Right forelimb (tissue), 1 donor: ENCODE data around the gene ETV6.
"Not testable (repeated sequence)": the region's sequence is repeated elsewhere in the genome, so short reads cannot be mapped to it uniquely, and the experiment has no call there.

Experiments
- DNase-seq: peaks from one replicate; pipeline ENCODE4 v3.0.0-alpha.2; 2018

ETV6 gene

DNA sequence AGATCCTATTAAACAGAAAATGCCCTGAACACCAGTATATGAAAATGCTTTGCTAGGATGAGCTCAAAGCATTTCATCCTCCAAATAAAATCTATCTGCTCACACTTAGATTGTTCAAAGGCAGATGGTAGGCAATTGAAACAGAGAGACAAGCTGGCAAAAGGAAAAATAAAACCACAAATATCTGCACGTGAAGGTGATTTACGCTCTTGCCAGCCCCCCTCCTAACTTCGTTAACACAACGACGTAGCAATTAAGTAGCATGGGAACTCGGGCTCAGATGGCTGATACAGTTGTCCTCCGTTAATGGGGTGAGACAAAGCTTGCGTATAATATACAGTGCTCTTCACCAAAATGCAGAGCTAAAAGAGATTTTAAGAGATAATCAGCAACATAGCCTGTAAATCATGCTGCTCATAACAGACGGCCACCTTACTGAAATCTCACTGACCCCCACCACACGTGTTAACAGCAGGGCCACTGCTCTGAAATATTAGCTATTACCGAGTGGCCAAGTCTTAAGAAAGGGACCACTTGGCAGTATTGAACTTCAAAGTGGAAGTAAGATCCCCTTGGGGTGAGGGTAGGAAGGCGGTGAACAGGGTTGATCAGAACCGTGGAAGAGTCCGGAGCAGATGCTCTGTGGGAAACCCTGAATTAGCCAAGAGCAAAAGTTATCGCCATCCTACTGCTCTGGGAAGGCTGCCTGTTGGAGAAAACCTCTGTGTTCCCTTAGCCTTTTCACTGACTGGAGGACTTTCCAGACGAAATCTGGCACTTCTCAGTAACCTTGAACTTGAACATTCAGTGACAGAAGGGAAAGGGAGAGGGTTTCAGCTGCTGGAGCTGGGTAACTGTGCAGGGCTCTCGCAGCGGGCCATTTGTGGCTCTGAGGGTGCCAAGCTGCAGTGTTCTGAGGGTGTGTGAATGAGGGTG lies 23.1 kb downstream of the ETV6 start:
- DNase-seq: no peak

DNA sequence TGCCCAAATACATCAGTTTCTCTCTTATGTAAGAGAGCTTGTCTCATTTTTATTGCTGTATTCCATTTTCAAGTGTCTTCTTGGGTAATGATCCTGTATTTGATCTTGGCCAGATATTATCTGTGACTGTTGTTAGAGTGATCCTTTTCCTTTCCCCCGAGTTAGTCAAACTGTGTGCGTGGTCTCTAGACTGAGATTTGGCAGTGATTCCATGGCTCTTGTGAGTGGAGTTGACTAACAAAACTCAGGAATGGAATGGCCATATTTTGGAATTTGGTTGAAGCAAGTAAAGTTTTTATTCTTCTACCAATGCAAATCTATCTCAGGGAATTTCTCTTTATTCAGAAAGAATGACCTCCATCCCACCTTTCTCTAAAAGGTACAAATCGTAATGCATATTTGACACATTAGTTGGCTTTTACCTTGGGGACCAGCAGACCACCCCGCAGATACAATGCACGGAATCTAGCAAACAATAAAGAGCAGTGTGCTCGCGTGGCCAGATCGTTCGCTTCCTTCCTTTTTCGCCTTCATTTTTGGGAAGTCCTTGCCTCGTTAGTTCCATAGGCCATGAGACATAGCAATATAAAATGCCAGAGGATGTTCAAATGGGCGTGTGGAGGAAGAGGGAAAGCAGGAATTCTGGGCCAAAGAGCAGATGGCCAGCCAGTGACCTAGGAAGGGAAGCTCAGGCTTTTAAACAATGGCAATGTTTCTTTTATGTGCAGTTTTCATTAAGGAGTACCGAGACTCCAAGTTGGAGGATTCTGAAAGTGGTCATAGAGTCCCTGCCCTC lies 24.4 kb downstream of the ETV6 start:
- no peak for DNase-seq

DNA sequence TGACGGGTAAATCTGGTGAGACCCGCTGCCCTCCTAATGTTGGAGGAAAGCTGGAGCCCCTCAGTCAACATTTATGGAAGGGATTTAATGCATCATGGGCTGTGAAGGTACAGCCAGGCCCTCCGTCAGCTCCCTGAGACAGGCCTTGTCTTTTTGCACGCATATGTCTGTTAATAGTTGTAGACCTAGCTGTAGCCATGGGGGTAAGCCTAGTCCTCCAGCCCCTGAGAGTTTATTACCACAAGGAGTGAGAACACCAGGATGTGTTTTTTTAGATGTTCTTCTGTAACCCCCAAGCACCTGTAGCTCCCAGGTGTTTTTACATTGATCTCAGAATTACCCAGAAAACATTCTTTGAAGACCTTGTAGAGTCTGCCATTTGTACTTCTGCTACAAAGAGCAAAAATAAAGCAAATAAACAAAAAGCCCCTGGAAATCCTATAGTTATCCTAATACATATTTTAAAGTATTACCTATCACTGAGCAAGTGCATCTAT lies 25.5 kb downstream of the ETV6 start:
- no peak for DNase-seq

DNA sequence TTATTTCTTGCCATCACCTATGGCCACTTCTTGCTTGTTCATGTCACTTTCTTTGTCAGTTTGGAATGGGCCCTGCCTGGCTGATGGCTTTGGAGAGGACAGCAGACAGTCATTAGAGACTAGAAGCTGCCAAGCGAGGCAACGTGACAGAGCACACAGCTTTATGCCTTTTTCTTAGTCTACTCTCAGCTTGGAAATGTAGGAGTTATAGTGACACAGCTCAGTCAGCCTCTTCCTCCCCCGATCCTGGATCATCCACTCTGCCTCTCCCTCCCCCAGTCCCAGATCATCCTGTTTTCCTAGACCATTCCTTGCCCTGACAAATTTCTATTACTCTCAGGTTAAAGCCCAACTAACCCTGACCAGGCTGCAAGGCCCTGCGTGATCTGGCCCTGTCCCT lies 26.6 kb downstream of the ETV6 start:
- no peak for DNase-seq

DNA sequence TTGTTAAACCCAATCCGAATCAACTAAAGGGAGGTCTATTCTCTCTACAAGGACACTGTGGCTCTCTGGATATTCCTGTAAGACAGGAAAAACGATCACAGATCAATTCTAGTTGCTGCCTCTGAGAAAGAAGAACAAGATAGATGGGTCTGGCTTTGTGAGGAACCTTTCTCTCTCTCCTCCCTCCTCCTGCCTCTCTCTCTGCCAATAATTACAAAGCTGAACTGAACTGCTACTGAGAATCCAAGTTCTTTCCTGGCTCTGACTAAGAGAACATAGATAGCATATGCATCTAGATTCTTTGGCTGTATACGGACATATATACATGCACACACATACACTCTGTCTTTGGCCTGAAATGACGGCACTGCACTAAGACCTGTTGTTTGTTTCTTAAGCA lies 27.6 kb downstream of the ETV6 start:
- no peak for DNase-seq

DNA sequence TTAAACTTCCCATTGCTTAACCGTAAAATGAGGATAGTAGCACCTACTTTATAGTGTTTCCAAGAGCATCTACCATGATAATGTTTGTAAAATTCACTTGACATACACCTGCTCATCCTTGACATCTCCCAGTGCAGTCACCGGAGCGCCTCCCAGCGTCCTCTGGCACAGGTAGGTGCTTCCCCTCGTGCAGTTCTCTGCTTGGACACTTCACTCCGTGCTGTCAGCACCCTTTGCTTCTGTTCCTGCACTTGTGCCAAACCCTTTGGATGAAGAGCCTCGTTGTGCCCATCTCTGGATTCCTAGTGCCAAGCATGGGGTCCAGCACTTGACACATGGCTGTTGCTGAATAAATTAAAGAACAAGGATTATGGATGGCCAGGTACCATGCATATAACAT lies 28.3 kb downstream of the ETV6 start:
- no peak for DNase-seq

DNA sequence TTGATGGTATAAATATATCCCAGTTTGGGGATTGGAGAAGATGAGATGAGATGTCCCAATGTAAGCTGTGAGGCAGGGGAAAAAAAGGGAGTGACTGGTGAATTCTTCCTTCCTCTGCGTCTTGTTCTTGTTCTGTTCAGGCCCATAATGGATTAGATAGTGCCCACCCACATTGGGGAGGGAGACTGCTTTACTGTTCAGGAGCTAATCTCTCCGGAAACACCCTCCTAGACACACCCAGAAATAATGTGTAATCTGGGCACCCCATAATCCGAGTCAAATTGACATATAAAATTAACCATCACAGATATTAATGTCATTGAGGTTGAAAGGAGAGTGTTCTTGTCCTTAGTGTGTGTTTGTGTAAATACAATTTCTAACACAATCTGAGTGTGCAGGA lies 29.3 kb downstream of the ETV6 start:
- DNase-seq: no peak

DNA sequence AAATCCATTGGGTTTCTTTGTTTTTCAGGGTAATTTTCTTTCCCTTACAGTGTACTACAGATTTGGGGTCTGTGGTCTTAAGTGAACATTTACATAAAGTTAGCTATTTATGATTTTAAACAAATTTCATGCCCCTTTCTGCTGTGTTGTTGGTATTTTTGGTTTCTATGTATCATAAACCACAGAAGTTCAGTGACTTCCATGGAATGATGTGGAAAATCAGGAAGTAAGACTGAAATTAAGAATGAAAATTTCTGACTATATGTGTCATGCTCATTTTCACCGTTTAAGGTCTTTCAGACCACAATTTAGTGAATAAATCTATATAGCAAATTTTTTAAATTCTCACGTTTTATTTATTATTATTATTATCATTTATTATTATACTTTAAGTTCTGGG lies 31.7 kb downstream of the ETV6 start:
- DNase-seq: no peak

DNA sequence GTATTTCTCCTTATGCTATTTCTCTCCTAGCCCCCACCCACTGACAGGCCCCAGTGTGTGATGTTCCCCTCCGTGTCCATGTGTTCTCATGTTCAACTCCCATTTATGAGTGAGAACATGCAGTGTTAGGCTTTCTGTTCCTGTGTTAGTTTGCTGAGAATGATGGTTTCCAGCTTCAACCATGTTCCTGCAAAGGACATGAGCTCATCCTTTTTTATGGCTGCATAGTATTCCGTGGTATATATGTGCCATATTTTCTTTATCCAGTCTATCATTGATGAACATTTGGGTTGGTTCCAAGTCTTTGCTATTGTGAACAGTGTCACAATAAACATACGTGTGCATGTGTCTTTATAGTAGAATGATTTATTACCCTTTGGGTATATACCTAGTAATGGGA lies 32.2 kb downstream of the ETV6 start:
- not testable (repeated sequence) for DNase-seq

DNA sequence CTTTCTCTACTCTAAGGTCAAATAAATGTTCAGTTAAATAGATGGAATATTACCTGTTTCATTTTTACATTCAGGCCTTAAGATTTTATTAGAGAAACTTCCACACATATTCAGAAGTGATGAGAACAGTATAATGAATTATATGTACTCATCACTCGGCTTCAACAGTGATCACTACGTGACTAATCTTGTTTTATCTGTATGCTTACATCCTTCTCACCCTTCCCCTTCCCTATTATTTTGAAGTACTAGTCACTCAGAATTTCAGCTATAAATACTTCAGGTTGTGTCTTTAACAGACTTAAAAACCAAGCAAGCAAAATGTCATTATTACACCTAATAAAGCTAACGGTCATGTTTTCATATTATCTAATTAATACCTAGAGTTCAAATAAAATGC lies 34.9 kb downstream of the ETV6 start:
- no peak for DNase-seq

DNA sequence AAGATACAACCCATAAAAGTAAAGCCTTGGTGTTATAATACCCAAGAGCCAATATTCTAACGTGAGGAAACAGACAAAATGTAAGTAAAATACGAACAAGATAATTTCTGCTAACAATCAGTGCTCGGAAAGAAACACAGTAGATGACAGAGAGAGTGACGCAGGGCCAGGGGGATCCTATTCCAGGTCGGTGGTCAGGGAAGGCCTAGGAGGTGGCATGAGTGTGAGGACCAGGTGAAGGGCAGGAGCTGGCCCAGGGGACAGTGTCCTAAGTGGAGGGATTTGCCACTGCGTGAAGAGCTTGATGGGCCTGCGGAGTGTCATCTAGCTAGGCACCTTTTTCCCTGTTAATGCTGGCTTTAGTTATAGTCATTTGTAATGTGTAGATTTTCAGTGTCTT lies 35.3 kb downstream of the ETV6 start:
- no peak for DNase-seq

DNA sequence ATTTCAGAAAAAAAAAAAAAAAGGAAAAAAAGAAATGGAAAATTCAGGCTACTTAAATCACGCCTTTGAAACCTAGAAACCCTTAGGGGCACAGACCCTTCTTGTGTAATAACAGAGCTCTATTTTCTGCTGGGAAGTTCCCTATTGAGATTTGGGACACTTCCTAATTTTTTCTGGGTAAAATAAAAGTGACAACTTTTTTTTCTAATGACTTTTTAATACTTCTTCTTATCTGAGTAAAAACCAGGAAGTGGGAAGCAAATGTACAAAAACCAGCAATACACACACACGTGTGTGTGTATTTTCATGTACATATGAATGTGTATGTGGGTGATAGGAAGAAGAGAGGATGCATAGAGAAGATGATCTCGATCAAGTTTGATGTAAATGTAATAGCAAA lies 35.8 kb downstream of the ETV6 start:
- no peak for DNase-seq

DNA sequence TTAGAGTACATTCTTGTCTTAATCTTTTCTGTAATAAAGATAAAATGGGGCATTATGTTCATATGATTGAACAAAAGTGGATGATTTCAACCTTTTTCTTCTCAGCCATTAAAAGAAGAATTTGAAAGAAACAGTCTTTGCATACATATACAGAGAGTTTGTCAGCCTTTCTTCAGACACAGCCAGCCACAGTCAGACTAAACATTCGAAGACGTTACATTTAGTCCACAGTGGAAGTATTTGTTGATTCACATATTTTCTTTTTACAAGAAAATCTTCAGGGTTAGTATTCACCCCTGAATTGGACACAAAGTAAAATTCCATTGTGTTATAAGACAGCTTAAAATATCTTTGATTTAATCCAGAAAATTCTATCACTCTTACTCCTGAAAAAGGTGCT lies 36.2 kb downstream of the ETV6 start:
- DNase-seq: no peak

DNA sequence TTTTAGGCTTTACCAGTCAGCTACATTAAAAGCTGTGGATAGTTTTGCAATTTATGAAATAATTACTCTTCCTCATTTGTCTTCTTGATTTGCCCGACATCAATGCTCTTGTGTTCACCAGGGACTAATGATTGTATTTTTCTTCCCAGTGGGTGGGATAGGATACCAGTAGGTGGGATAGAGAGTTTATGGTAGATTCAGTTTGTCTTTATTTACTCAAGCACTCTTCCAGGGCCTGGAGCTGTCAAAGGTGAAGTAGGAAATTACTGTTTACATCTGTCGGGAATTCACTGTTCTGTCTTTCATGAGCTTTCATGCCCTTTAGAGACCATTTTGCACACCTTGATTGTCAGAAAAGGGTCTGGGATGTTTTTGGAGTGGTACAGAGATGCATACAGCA lies 36.6 kb downstream of the ETV6 start:
- no peak for DNase-seq

DNA sequence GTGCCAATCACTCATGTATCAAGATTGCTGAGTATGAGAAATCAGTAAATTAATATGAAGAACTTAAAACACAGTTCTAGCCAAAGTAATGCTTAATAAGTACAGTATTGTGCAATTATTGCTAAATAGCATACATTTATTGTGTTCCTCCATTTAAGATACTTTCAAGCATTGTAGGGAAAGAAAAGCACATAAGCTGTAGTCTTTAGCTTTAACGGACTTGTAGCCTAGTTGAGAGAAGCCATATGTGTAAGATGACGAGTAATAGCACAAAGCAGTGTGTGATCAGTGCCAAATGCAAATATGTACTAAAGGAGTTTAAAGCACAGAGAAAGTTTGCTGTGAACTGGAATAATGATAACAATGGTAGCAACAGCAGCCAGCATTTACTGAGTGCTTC lies 38.1 kb downstream of the ETV6 start:
- DNase-seq: no peak

DNA sequence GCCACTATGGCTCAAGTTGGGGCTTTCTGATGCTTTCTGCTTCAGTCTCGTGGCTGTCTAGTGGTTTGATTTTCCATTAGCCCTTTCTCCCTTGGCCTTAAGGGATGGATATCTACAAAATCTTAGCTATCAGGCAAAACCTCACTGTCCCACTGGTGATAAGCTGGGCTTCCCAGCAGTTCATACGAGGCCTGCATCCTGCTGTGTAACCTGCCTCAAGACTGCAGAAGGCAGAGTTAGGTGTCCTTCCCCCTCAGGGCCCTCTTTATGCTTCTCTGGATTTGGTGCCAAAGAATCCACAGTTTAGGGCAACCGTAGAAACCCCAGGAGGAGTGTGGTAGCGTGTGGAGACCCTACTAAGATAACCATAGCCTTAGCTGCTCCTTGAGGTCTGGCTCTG lies 38.9 kb downstream of the ETV6 start:
- no peak for DNase-seq

DNA sequence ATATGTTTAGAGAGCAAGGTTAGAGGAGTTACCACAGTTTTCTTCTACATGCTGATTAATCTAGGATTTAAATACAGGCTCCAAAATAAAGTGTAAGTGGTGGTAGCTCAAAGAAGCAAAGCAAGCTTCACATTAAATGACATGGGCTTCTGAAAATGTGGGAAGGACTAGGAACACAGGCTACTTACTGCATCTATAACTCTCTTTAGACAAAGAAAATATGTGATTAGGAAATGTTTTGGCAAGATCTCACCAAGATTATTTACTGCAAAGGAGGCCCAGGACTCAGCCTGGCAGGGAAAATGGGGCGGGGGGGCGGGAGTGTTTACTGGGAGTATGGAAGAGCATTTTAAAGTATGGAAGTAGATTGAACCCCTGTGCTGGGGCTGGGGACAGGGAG lies 39.4 kb downstream of the ETV6 start:
- DNase-seq: no peak

DNA sequence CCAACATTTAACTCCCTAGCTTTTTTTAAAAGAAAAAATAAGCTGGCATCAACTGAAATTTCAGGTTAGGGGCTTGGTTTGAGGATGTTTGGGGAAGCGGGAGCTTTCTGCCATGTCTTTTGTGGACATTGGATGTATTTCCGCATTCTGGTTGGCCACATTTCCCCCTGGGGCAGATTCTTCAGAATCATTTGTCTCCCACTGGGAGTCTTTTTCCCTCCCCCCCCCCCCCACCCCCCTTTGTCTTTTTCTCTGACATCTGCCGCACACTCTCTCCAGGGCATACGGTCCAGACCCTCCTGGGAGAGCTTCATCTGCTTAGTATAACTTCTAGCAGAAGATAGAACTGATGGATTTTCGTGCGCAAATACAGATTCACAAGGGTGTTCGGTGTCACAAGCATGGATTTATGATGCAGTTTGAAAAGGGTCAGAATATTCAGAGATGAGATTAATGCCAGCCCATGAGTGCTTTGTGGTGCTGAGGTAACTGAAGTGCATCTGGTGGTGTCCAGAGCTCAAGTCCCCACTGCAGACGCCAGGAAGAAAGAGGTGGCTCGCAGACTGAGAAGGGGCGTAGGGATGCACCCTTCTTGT lies 40.2 kb downstream of the ETV6 start:
- DNase-seq: no peak

DNA sequence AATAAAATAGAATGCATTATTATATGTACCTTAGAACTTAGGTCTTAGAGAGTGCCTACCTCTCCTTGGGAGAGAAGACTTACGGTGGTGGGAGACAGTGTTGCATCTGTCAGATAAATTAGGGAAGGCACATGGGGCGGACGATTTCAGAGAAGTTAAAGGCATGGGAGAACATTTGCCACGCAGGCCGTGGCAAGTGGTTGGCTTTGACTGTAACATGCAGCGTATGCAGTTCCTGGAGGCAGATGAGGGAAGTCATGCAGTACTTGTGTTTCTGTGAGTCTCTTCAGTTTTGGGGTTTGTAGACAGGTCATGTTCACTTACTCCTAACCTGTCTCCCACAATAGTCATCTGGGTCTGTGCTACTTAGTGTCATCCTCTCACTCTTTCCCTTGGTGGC lies 43.6 kb downstream of the ETV6 start:
- no peak for DNase-seq

DNA sequence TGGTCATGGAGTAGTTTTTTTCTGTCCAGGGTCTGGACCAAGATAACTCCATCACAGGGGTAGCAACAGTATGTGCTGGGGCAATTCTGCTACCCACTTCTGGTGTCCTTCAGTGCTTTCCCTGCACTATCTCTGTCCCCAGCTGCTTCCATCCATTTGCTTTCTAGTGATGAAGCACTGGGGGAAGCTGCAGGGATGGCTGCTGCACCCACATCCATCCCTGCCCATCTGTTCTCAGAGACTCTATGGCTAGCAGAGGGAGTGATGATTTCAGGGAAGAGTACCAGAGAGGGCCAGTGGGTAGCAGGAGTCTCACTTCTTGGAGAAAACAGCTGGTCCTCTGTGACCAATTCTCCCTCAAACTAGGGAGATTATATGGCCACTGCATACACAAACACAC lies 44.1 kb downstream of the ETV6 start:
- no peak for DNase-seq

DNA sequence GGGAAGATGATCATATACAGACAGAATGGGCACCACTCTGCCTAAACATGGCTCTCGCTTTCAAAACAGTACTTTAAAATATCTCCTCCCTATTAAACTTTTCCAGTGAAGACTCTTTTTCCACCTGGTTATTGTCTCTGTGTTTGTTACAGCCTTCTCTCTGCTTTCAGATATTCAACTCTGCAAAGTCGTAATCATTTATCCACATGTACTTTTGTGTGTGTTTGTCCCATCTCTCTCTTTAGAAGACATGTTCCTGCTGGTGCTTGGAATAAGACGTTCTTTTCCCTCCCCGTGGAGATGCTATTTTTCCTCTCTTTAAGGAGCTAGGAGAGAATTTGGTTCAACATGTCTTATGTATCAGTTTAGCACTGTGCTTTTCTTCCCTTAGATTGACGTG lies 45.1 kb downstream of the ETV6 start:
- DNase-seq: no peak

DNA sequence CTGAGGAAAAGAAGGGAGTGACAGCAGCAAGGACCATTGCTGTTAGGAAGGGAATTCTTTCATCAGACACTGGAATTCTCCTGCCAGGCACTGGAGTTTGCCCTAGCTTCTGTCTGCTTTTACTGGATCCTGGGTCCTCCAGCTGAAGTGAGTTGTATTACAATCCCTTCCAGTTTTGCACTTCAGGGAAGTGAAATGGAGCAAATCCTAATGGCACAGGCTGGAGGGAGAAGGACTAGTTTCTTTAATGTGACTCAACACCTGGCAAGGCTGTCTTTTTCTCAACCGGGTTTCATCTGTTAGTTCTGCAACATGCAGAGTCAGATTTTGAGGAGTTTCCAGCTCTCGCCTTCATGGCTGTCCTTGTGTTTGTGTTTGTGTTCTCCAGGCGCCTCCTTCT lies 45.8 kb downstream of the ETV6 start:
- DNase-seq: no peak

DNA sequence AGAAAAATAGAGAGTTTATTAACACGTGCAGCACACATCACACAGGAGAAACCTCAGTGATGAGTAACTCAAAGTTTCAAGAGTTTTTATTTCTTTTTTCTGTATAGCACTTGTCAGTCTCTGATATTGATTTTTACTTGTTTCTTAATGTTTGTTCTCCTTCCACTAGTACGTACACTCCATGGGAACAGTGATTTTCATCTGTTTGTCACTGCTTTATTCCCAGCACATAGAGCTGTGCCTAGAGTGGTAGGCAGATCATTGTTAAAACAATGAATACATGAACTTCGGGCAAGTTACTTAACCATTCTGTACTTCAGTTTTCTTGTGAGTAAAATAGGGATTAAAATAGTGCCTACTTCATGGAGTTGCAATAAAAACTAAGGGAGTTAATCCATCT lies 46.6 kb downstream of the ETV6 start:
- DNase-seq: no peak

DNA sequence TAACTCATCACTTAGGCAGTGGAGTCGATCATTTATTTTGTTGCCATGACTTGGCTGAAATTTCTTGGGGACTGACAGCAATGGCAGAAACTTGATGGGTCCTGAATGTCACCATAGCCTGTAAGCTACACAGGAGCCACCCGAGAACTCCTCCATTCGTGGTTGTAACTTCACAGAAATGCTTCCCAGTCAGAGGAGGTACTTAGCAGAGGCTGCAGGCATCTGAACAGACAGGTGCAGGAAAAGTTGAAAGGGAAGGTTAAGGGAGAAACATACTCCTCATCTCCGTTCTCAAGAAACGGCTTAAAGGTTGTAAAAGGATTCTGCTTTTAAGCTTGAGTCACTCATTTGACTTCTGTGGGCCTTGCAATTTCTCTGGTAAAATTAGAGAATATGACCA lies 47.7 kb downstream of the ETV6 start:
- no peak for DNase-seq
